Measurements from ENCODE around the gene COL7A1.

Gene COL7A1

GRCh38 chr3:48548729-48549705 is 46.1 kb downstream of the COL7A1 start:
- Histone ChIP-seq H3K9ac (ENCODE audit: low read depth, low read length, poor library complexity, severe bottlenecking) (no peak overlapping the region), H4K20me1 (ENCODE audit: insufficient read depth, low read length, poor library complexity, severe bottlenecking) (peaks cover 19% of the 10 kb centered on the region), H2AFZ (ENCODE audit: low read length) (no peak overlapping the region), H3K9me3 (ENCODE audit: insufficient read depth, low read depth, low read length) (no peaks in the 10 kb centered on the region), H3K9me2 (replicated peaks; ENCODE audit: low read depth, low read length) (no peaks in the 10 kb centered on the region), H3F3A (ENCODE audit: low read depth) (no peaks in the 10 kb centered on the region), H3K4me2 (ENCODE audit: low read depth, low read length, poor library complexity, severe bottlenecking) (peak overlapping the region; percentile 30), H3K4me1 (ENCODE audit: insufficient read depth, low read length, poor library complexity, severe bottlenecking) (peaks cover 16% of the 10 kb centered on the region), H3K79me2 (ENCODE audit: insufficient read depth, low read length) (peaks cover 54% of the 10 kb centered on the region; the same call in 1 of the 2 replicates), H3K27me3 (ENCODE audit: insufficient read depth, low read length, poor library complexity, severe bottlenecking) (no peaks in the 10 kb centered on the region), H3K4me3 (ENCODE audit: low read length, poor library complexity, severe bottlenecking) (no peak overlapping the region), H3K36me3 (ENCODE audit: insufficient read depth, low read length) (peaks cover 34% of the 10 kb centered on the region; the same call in 1 of the 2 replicates)
- TF ChIP-seq EZH2phosphoT487 (IDR thresholded peaks at IDR 0.05; ENCODE audit: borderline replicate concordance) = no peak
- TF ChIP-seq, protein P1, sequence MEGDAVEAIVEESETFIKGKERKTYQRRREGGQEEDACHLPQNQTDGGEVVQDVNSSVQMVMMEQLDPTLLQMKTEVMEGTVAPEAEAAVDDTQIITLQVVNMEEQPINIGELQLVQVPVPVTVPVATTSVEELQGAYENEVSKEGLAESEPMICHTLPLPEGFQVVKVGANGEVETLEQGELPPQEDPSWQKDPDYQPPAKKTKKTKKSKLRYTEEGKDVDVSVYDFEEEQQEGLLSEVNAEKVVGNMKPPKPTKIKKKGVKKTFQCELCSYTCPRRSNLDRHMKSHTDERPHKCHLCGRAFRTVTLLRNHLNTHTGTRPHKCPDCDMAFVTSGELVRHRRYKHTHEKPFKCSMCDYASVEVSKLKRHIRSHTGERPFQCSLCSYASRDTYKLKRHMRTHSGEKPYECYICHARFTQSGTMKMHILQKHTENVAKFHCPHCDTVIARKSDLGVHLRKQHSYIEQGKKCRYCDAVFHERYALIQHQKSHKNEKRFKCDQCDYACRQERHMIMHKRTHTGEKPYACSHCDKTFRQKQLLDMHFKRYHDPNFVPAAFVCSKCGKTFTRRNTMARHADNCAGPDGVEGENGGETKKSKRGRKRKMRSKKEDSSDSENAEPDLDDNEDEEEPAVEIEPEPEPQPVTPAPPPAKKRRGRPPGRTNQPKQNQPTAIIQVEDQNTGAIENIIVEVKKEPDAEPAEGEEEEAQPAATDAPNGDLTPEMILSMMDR (conservative IDR thresholded peaks at IDR 0.05; ENCODE audit: low read length) = peak; percentile 96

DNA sequence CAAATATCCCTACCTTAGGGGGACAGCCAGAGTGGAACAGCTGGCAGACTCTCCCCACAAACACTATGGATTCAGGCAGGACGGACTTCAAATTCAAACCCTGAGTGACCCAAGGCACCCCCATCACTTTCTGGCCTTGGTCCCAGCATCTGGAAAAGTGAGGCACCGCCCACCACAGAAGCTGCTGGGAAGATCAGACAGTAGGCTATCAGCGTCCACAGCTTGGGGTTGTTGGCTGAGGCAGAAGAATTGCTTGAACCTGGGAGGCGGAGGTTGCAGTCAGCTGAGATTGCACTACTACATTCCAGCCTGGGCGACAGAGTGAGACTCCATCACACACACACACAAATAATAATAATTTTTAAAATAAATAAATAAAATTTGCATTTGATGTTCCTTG is 47.0 kb downstream of the COL7A1 start:
- Histone ChIP-seq H3K9me2 (replicated peaks; ENCODE audit: low read depth, low read length) (no peaks in the 10 kb centered on the region), H3K79me2 (ENCODE audit: insufficient read depth, low read length) (peaks cover 46% of the 10 kb centered on the region; the same call in 1 of the 2 replicates), H2AFZ (ENCODE audit: low read length) (no peak overlapping the region), H3K27me3 (ENCODE audit: insufficient read depth, low read length, poor library complexity, severe bottlenecking) (no peaks in the 10 kb centered on the region), H3K9ac (ENCODE audit: low read depth, low read length, poor library complexity, severe bottlenecking) (no peak overlapping the region), H4K20me1 (ENCODE audit: insufficient read depth, low read length, poor library complexity, severe bottlenecking) (peaks cover 13% of the 10 kb centered on the region), H3K36me3 (ENCODE audit: insufficient read depth, low read length) (peaks cover 39% of the 10 kb centered on the region; the same call in 1 of the 2 replicates), H3K4me3 (ENCODE audit: low read length, poor library complexity, severe bottlenecking) (no peak overlapping the region), H3K9me3 (ENCODE audit: insufficient read depth, low read depth, low read length) (no peaks in the 10 kb centered on the region), H3K4me1 (ENCODE audit: insufficient read depth, low read length, poor library complexity, severe bottlenecking) (peaks cover 11% of the 10 kb centered on the region), H3K4me2 (ENCODE audit: low read depth, low read length, poor library complexity, severe bottlenecking) (no peak overlapping the region), H3F3A (ENCODE audit: low read depth) (no peaks in the 10 kb centered on the region)
- no peak for TF ChIP-seq EZH2phosphoT487 (IDR thresholded peaks at IDR 0.05; ENCODE audit: borderline replicate concordance)
- TF ChIP-seq, protein P1 (conservative IDR thresholded peaks at IDR 0.05; ENCODE audit: low read length) = no peak

DNA sequence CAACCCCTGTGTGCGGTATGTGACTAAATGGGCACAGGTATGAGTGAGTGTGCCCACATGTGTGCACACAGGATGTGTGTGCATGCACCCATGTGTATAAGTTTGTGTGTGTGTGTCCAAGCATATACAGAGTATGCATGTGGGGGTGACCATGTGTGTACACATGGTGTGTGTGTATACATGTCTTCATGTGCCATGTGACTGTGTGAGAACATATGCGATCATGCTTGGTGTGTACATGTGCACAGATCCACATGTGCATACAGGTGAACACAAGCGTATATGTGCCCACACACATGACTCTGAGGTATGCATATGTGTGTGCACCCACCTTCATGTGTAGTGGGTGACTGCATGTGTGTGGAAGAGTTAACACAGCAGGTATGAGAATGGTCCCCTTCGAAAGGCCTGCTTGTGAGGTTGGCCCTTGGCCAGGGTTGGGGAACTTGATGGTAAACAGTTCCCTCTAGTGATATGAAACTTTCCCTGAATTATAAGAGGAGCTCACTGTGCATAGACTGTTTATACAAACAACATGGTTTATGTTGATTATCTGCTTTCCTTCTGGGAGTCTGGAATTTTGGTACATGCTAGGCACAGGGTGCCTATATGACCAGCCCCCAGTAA is 48.8 kb downstream of the COL7A1 start:
- no peaks in the 10 kb centered on the region for H3K9me2 ChIP-seq (replicated peaks; ENCODE audit: low read depth, low read length)
- no peaks in the 10 kb centered on the region for H3K27me3 ChIP-seq (ENCODE audit: insufficient read depth, low read length, poor library complexity, severe bottlenecking)
- H3K36me3 ChIP-seq (ENCODE audit: insufficient read depth, low read length) = peaks cover 49% of the 10 kb centered on the region; the same call in 1 of the 2 replicates
- no peak overlapping the region for H3K9ac ChIP-seq (ENCODE audit: low read depth, low read length, poor library complexity, severe bottlenecking)
- H4K20me1 ChIP-seq (ENCODE audit: insufficient read depth, low read length, poor library complexity, severe bottlenecking) = no peaks in the 10 kb centered on the region
- H3F3A ChIP-seq (ENCODE audit: low read depth) = no peaks in the 10 kb centered on the region
- H3K9me3 ChIP-seq (ENCODE audit: insufficient read depth, low read depth, low read length) = no peaks in the 10 kb centered on the region
- no peak overlapping the region for H2AFZ ChIP-seq (ENCODE audit: low read length)
- H3K79me2 ChIP-seq (ENCODE audit: insufficient read depth, low read length) = peaks cover 27% of the 10 kb centered on the region; the same call in 1 of the 2 replicates
- H3K4me1 ChIP-seq (ENCODE audit: insufficient read depth, low read length, poor library complexity, severe bottlenecking) = no peaks in the 10 kb centered on the region
- H3K4me2 ChIP-seq (ENCODE audit: low read depth, low read length, poor library complexity, severe bottlenecking) = no peak overlapping the region
- no peak overlapping the region for H3K4me3 ChIP-seq (ENCODE audit: low read length, poor library complexity, severe bottlenecking)
- TF ChIP-seq, protein P1 (conservative IDR thresholded peaks at IDR 0.05; ENCODE audit: low read length) = no peak
- TF ChIP-seq EZH2phosphoT487 (IDR thresholded peaks at IDR 0.05; ENCODE audit: borderline replicate concordance) = no peak
